ENCODE measurements around the gene LPAR2. TPM values are rescaled to one million over a fixed set of nuclear protein-coding genes. Genes with fewer than 3 reads are reported as not detected.

LPAR2 gene
- total RNA-seq, 1 donor from 2014 or later = 56.5 TPM

DNA sequence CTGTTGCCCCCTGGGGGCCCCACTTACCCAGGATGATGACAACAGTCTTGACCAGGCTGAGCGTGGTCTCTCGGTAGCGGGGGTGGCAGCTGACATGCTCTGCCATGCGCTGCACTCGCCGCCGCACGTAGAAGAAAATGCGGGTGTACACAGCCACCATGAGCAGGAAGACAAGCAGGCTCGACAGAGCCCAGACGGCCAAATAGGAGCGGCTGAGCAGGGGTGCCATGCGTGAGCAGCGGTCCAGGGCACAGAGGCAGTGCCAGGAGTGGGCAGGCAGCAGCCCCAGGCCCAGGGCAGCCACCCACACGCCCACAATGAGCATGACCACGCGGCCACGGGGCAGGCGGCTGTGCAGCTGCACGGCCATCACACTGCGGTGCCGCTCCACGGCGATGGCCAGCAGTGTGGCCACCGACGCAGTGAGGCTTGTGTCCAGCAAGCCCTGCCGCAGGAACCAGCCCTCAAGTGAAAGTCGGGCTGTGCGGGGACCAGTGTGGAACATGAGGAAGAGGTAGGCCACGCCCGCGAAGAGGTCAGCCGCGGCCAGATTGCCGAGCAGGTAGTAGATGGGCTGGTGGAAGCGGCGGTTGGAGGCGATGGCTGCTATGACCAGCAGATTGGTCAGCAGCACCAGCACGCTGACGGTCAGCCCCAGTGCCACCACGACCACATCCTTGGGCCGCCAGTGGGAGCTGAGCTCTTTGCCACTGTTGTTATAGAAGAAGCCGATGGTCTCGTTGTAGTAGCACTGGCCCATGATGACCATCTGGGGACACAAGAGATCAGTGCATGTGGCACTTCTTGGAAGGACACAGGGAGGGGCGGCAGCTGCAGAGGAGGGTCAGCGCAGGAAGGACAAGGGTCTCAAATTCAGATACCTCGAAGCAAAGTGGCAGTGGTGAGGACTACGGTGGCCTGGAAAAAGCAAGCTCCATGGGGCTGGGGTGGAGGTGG, 1.2 kb downstream of the LPAR2 start:
- Mint-ChIP-seq H3K9me3 (no peaks in the 10 kb centered on the region), H3K36me3 (peaks cover 6% of the 10 kb centered on the region), H3K27ac (peak overlapping the region; percentile 97), H3K27me3 (no peaks in the 10 kb centered on the region), H3K4me1 (ENCODE audit: unreplicated experiment) (peaks cover 17% of the 10 kb centered on the region), H3K4me3 (peak overlapping the region; percentile 98)
- DNase-seq (ENCODE audit: extremely low spot score, unreplicated experiment) = no peak
- TF ChIP-seq CTCF (conservative IDR thresholded peaks at IDR 0.05) = no peak

DNA sequence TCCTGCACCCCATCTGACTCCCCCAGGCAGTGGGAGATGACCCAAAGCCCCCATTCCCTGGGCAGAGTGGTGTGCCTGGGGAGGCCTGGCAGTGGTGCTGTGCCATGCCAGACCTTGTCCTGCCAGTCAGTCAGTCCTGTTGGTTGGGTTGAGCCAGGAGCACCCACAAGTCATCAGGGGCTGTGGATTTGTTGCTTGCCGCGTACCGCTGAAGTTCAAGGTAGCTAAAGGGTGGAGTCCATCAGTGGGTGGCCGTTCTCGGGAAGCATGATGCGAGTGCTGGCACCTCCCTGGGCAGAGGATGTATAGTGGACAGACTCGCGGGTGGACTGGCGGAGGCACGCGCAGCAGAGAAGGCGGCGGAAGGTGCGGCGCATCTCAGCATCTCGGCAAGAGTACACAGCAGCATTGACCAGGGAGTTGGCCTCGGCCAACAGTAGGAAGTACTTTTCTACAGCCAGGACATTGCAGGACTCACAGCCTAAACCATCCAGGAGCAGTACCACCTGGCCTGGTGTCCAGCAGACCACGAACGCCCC, 3.9 kb downstream of the LPAR2 start:
- Mint-ChIP-seq H3K4me1 (ENCODE audit: unreplicated experiment) (peaks cover 27% of the 10 kb centered on the region), H3K9me3 (no peaks in the 10 kb centered on the region), H3K4me3 (no peak overlapping the region), H3K27me3 (no peaks in the 10 kb centered on the region), H3K36me3 (peaks cover 6% of the 10 kb centered on the region), H3K27ac (no peak overlapping the region)
- DNase-seq (ENCODE audit: extremely low spot score, unreplicated experiment) = no peak
- TF ChIP-seq CTCF (conservative IDR thresholded peaks at IDR 0.05) = no peak

DNA sequence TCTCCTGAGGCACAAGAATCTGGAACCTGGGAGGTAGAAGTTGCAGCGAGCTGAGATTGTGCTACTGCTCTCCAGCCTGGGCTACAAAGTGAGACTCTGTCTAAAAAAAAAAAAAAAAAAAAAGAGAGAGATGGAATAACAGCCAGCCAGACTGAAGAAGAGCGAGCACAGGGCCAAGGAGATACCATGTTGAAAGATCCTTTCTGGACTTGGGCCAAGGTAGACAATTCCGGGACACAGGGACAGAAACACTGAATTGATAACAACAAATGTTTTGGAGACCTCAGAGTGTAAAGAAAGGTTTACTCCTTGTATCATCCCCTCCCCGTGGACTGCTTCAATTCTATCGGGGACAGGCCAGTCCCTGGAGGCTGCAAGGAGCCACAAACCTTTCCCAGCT, 4.6 kb downstream of the LPAR2 start:
- no peak overlapping the region for H3K27ac Mint-ChIP-seq
- H3K9me3 Mint-ChIP-seq = no peaks in the 10 kb centered on the region
- no peaks in the 10 kb centered on the region for H3K27me3 Mint-ChIP-seq
- TF ChIP-seq CTCF (conservative IDR thresholded peaks at IDR 0.05) = no peak
- DNase-seq (ENCODE audit: extremely low spot score, unreplicated experiment) = no peak
- H3K4me1 Mint-ChIP-seq (ENCODE audit: unreplicated experiment) = peaks cover 29% of the 10 kb centered on the region
- peaks cover 6% of the 10 kb centered on the region for H3K36me3 Mint-ChIP-seq
- no peak overlapping the region for H3K4me3 Mint-ChIP-seq

DNA sequence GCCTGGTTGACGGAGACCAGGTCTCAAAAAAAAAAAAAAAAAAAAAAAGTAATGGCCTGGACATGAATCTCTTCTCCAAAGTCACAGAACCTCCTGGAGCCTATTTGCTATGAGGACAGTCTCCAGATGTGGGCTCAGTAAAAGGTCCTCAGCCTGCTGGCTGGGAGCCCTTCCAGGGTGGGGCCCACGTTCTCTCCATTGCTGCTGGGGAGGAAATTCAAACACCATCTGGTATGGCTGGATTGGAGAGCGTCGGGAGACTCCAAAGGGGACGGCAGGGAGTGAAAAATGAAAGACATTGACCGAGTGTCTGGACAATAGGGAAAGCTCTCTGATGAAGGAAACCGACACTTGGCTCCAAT, 8.2 kb downstream of the LPAR2 start:
- H3K27ac Mint-ChIP-seq = no peak overlapping the region
- DNase-seq (ENCODE audit: extremely low spot score, unreplicated experiment) = no peak
- H3K36me3 Mint-ChIP-seq = no peaks in the 10 kb centered on the region
- no peak for TF ChIP-seq CTCF (conservative IDR thresholded peaks at IDR 0.05)
- H3K9me3 Mint-ChIP-seq = no peaks in the 10 kb centered on the region
- H3K4me3 Mint-ChIP-seq = peak overlapping the region; percentile 28
- H3K27me3 Mint-ChIP-seq = no peaks in the 10 kb centered on the region
- H3K4me1 Mint-ChIP-seq (ENCODE audit: unreplicated experiment) = peaks cover 26% of the 10 kb centered on the region

- TF ChIP-seq CTCF (conservative IDR thresholded peaks at IDR 0.05) = no peak
- Mint-ChIP-seq H3K4me3 (peak overlapping the region; percentile 91), H3K27ac (peak overlapping the region; percentile 79), H3K36me3 (no peaks in the 10 kb centered on the region), H3K9me3 (no peaks in the 10 kb centered on the region), H3K4me1 (ENCODE audit: unreplicated experiment) (peaks cover 26% of the 10 kb centered on the region), H3K27me3 (no peaks in the 10 kb centered on the region)
- DNase-seq (ENCODE audit: extremely low spot score, unreplicated experiment) = no peak
Observed at GRCh38 chr19:19619181-19619848, 8.7 kb downstream of the LPAR2 start.
